K562 (cell line): ENCODE data around the gene ABCA4. TPM values are rescaled to one million over a fixed set of nuclear protein-coding genes. Genes with fewer than 3 reads are reported as not detected.

Experiments used
- BRF1 ChIP-seq: IDR thresholded peaks from 3 replicates; pipeline ENCODE4 v1.6.1; 2011; ENCODE audit warnings: borderline replicate concordance, mild to moderate bottlenecking; ENCODE audit not compliant: insufficient read length; ENCODE audit errors: extremely low read depth
- CEBPB ChIP-seq: fragments of 450-650 bp; IDR thresholded peaks from 2 replicates; pipeline ENCODE4 v1.6.1; 2016; ENCODE audit warnings: missing genetic modification characterization, missing compliant biosample characterization
- CTBP1 ChIP-seq: fragments of 450-650 bp; IDR thresholded peaks from 2 replicates; pipeline ENCODE4 v1.6.1; 2016; ENCODE audit warnings: borderline replicate concordance
- CXXC5 ChIP-seq: fragments of 250-450 bp; sonication (Bioruptor Pico); IDR thresholded peaks from 2 replicates; pipeline ENCODE4 v1.8.0; 2022; ENCODE audit warnings: inconsistent platforms, mild to moderate bottlenecking, moderate library complexity
- DMBX1 ChIP-seq: fragments of 250-450 bp; sonication (Bioruptor Pico); IDR thresholded peaks from 2 replicates; pipeline ENCODE4 v1.8.0; 2022; ENCODE audit warnings: inconsistent platforms, mild to moderate bottlenecking, moderate library complexity, borderline replicate concordance
- ELF2 ChIP-seq: fragments of 250-450 bp; sonication (Bioruptor Pico); IDR thresholded peaks from 2 replicates; pipeline ENCODE4 v1.5.0; 2021; ENCODE audit warnings: mild to moderate bottlenecking
- FOXA3 ChIP-seq, 2 experiments: fragments of 450-650 bp in 1 of 2; sonication (generic) in 1 of 2; formaldehyde crosslinking; IDR thresholded peaks in 1 of 2; conservative IDR thresholded peaks in 1 of 2; 2 replicates each; pipeline versions ENCODE4 v1.4.0 to v1.8.0; 2020 to 2022; ENCODE audit warnings: mild to moderate bottlenecking in 2 of 2, missing genetic modification reagents in 1 of 2
- NCOR1 ChIP-seq: fragments of 450-650 bp; IDR thresholded peaks from 2 replicates; pipeline ENCODE4 v1.6.1; 2016; ENCODE audit warnings: mild to moderate bottlenecking, moderate library complexity
- POLR2AphosphoS2 ChIP-seq: IDR thresholded peaks from 2 replicates; pipeline ENCODE4 v1.6.1; 2012; ENCODE audit warnings: low read length, improper control_type of control experiment
- PRMT5 ChIP-seq: sonication (generic); formaldehyde crosslinking; IDR thresholded peaks from 2 replicates; pipeline ENCODE4 v1.5.0; 2020; ENCODE audit warnings: missing genetic modification reagents
- RBM22 ChIP-seq: fragments of 200-400 bp; formaldehyde crosslinking; IDR thresholded peaks from 2 replicates; pipeline ENCODE4 v1.6.1; 2018; ENCODE audit warnings: low read length, low read depth; ENCODE audit not compliant: poor library complexity, severe bottlenecking
- SETDB1 ChIP-seq: IDR thresholded peaks from one replicate; pipeline ENCODE4 v1.6.1; 2012; ENCODE audit warnings: low read length, control low read depth, inconsistent platforms
- XRCC3 ChIP-seq: fragments of 450-650 bp; IDR thresholded peaks from 2 replicates; pipeline ENCODE4 v1.6.1; 2017; ENCODE audit warnings: mild to moderate bottlenecking, moderate library complexity
- ZFP1 ChIP-seq: fragments of 450-650 bp; formaldehyde crosslinking; IDR thresholded peaks from 2 replicates; pipeline ENCODE4 v1.4.0; 2020; ENCODE audit warnings: mild to moderate bottlenecking, mixed read lengths
- ZNF589 ChIP-seq: fragments of 200-800 bp; sonication (Bioruptor generic); IDR thresholded peaks from 2 replicates; pipeline ENCODE4 v1.6.1; 2016; ENCODE audit warnings: low read depth, missing genetic modification characterization, missing compliant biosample characterization
- ZNF75A ChIP-seq: fragments of 450-650 bp; formaldehyde crosslinking; IDR thresholded peaks from 2 replicates; pipeline ENCODE4 v1.4.0; 2020; ENCODE audit warnings: mild to moderate bottlenecking
- polyA plus RNA-seq, 8 experiments: library from polyadenylated mRNA; depleted of rRNA in 4 of 8; stranded (reverse) in 5 of 8; unstranded in 3 of 8; fragments of >200 nt; fragmentation: Nextera tagmentation in 2 of 8; fragmentation: Illumina TruSeq in 1 of 8; extraction: Ambion mirVana in 2 of 8; extraction: Trizol in 1 of 8; gene quantifications; 2 replicates each; pipeline versions ENCODE4 v1.2.1 to v1.2.3, GENCODE V29; 2011 to 2014; ENCODE audit warnings: inconsistent platforms in 1 of 8, missing spikeins in 1 of 8
- total RNA-seq, 7 experiments: library from RNA; depleted of rRNA in 6 of 7; stranded (reverse); fragments of >200 nt in 6 of 7; fragmentation: Illumina TruSeq in 2 of 7; extraction: Trizol in 2 of 7; gene quantifications; 2 replicates each; pipeline versions ENCODE4 v1.2.1 to v1.2.3, GENCODE V29; 2011 to 2021; ENCODE audit warnings: low replicate concordance in 1 of 7
- TF ChIP-seq, protein P1 (sequence below): sonication (generic); formaldehyde crosslinking; IDR thresholded peaks from 2 replicates; pipeline ENCODE4 v1.9.0; 2022; ENCODE audit warnings: mild to moderate bottlenecking, missing genetic modification reagents
- TF ChIP-seq, protein P2 (sequence below): sonication (generic); formaldehyde crosslinking; IDR thresholded peaks from 2 replicates; pipeline ENCODE4 v1.9.0; 2022; ENCODE audit warnings: mild to moderate bottlenecking, missing genetic modification reagents
- TF ChIP-seq, protein P3 (sequence below): fragments of 450-650 bp; formaldehyde crosslinking; IDR thresholded peaks from 2 replicates; pipeline ENCODE4 v1.4.0; 2020; ENCODE audit warnings: mild to moderate bottlenecking, moderate library complexity
- TF ChIP-seq, protein P4 (sequence below), 3 experiments: fragments of 200-800 bp in 1 of 3; sonication (Bioruptor generic) in 1 of 3; sonication (generic) in 1 of 3; formaldehyde crosslinking in 1 of 3; IDR thresholded peaks; 2 replicates each; pipeline versions ENCODE4 v1.6.1 to v1.8.0; 2016 to 2022; ENCODE audit warnings: mild to moderate bottlenecking in 2 of 3, missing compliant biosample characterization in 2 of 3, missing genetic modification characterization in 2 of 3, missing genetic modification reagents in 1 of 3
- TF ChIP-seq, protein P5 (sequence below): sonication (generic); formaldehyde crosslinking; IDR thresholded peaks from 2 replicates; pipeline ENCODE4 v1.8.0; 2022; ENCODE audit warnings: missing genetic modification reagents, mild to moderate bottlenecking, borderline replicate concordance

Gene ABCA4
- total and polyA plus RNA-seq, 9 of the 15 experiments (the other 6 are each of a cell fraction or from before 2014, with no cell fraction given) = 0.01 to 0.04 TPM; not detected in 7

DNA sequence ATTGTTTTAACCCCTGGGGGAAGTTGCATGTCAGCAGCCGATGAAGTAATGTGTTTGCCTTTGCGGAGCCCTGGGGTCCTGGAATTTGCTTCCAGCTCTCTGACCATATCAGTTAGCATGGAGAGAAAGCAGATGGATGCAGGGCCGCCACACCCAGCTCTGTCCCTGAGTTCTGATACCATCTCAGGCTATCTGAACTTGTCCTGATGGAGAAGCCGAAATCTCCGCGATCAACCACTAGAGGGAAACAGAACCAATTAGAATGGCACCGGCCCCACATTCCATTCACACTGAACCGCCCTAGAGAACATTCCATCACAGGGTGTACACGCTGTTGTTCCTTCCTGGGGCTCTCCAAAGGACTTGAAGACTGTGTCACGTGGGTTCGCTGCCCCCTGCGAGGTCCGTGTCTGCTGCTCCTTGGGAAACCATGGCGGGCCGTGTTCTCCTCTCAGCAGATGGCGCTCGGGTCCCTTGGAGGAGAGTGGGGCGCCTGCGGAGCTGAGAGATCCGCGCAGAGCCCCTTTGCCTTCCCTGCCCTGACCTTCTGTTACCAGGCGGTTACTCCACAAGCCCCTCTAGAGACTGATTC is 75.4 kb downstream of the ABCA4 start (continued):
- TF ChIP-seq BRF1 (no peak), PRMT5 (CRISPR knock-in tag) (no peak), FOXA3 (CRISPR knock-in tag; conservative IDR thresholded peaks at IDR 0.05 in 1 of 2, IDR thresholded peaks at IDR 0.05 in 1 of 2) (no peak), CXXC5 (CRISPR knock-in tag) (0 out of 2 replicates have a peak, but pooled peaks have one; percentile 30), CEBPB (tag) (no peak), POLR2AphosphoS2 (no peak), ZFP1 (CRISPR knock-in tag) (no peak), SETDB1 (no peak), CTBP1 (peak; percentile 93), NCOR1 (no peak), DMBX1 (CRISPR knock-in tag) (no peak), ELF2 (CRISPR knock-in tag) (no peak), ZNF75A (CRISPR knock-in tag) (no peak), XRCC3 (no peak), RBM22 (no peak), ZNF589 (no peak)
- TF ChIP-seq, protein P1, sequence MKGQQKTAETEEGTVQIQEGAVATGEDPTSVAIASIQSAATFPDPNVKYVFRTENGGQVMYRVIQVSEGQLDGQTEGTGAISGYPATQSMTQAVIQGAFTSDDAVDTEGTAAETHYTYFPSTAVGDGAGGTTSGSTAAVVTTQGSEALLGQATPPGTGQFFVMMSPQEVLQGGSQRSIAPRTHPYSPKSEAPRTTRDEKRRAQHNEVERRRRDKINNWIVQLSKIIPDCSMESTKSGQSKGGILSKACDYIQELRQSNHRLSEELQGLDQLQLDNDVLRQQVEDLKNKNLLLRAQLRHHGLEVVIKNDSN (CRISPR knock-in tag) = peak; percentile 83
- TF ChIP-seq, protein P2, sequence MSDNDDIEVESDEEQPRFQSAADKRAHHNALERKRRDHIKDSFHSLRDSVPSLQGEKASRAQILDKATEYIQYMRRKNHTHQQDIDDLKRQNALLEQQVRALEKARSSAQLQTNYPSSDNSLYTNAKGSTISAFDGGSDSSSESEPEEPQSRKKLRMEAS (CRISPR knock-in tag) = no peak
- TF ChIP-seq, protein P3, sequence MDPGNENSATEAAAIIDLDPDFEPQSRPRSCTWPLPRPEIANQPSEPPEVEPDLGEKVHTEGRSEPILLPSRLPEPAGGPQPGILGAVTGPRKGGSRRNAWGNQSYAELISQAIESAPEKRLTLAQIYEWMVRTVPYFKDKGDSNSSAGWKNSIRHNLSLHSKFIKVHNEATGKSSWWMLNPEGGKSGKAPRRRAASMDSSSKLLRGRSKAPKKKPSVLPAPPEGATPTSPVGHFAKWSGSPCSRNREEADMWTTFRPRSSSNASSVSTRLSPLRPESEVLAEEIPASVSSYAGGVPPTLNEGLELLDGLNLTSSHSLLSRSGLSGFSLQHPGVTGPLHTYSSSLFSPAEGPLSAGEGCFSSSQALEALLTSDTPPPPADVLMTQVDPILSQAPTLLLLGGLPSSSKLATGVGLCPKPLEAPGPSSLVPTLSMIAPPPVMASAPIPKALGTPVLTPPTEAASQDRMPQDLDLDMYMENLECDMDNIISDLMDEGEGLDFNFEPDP = no peak
- TF ChIP-seq, protein P4, sequence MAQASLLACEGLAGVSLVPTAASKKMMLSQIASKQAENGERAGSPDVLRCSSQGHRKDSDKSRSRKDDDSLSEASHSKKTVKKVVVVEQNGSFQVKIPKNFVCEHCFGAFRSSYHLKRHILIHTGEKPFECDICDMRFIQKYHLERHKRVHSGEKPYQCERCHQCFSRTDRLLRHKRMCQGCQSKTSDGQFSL (CRISPR knock-in tag; IDR thresholded peaks at IDR 0.05) = no peak
- TF ChIP-seq, protein P4 (tag; IDR thresholded peaks at IDR 0.05) = no peak
- TF ChIP-seq, protein P5, sequence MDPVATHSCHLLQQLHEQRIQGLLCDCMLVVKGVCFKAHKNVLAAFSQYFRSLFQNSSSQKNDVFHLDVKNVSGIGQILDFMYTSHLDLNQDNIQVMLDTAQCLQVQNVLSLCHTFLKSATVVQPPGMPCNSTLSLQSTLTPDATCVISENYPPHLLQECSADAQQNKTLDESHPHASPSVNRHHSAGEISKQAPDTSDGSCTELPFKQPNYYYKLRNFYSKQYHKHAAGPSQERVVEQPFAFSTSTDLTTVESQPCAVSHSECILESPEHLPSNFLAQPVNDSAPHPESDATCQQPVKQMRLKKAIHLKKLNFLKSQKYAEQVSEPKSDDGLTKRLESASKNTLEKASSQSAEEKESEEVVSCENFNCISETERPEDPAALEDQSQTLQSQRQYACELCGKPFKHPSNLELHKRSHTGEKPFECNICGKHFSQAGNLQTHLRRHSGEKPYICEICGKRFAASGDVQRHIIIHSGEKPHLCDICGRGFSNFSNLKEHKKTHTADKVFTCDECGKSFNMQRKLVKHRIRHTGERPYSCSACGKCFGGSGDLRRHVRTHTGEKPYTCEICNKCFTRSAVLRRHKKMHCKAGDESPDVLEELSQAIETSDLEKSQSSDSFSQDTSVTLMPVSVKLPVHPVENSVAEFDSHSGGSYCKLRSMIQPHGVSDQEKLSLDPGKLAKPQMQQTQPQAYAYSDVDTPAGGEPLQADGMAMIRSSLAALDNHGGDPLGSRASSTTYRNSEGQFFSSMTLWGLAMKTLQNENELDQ (CRISPR knock-in tag) = no peak
